ENCODE data around the gene CHST15. TPM values are rescaled to one million over a fixed set of nuclear protein-coding genes. Genes with fewer than 3 reads are reported as not detected.

Gene CHST15
- total and polyA plus RNA-seq, 2 of the 4 experiments (the other 2 are of a cell fraction): 0.14 to 0.18 TPM

- Histone ChIP-seq H3K9ac (ENCODE audit: low read depth, low read length) (no peak overlapping the region), H4K5ac (ENCODE audit: low read depth, low read length) (no peak overlapping the region), H2AK5ac (ENCODE audit: low read depth, low read length) (no peak overlapping the region), H3K79me1 (ENCODE audit: low read depth in 1 of 2, low read length in 2 of 2) (no peaks in the 10 kb centered on the region), H3K23ac (ENCODE audit: low read depth, low read length) (no peak overlapping the region), H2AK9ac (replicated peaks; ENCODE audit: low read depth, low read length, poor library complexity) (no peak overlapping the region), H2AFZ (replicated peaks; ENCODE audit: low read length, poor library complexity) (no peak overlapping the region), H3K9me3 (ENCODE audit: control insufficient read depth, insufficient read depth, low read length) (peaks cover 2% of the 10 kb centered on the region; the same call in 1 of the 2 replicates), H3K27ac (ENCODE audit: insufficient read depth, low read length) (no peak overlapping the region), H3K18ac (ENCODE audit: low read depth, low read length) (no peak overlapping the region), H3K14ac (replicated peaks; ENCODE audit: low read depth, low read length) (no peak overlapping the region), H4K8ac (ENCODE audit: low read depth in 2 of 2, low read length in 2 of 2) (no peak overlapping the region), H3K36me3 (ENCODE audit: control insufficient read depth, insufficient read depth, low read length) (no peaks in the 10 kb centered on the region), H2BK15ac (ENCODE audit: low read depth, low read length) (no peak overlapping the region), H2BK20ac (ENCODE audit: low read depth, low read length) (no peak overlapping the region), H2BK120ac (ENCODE audit: low read depth, low read length) (no peak overlapping the region), H4K91ac (ENCODE audit: insufficient read depth, low read depth, low read length) (no peak overlapping the region), H4K20me1 (ENCODE audit: insufficient read depth, low read length) (no peaks in the 10 kb centered on the region), H3K9me1 (ENCODE audit: insufficient read depth, low read length) (no peaks in the 10 kb centered on the region), H3K56ac (ENCODE audit: extremely low read depth, insufficient read depth, low read length) (no peak overlapping the region), H3K4me3 (ENCODE audit: insufficient read depth, low read depth, low read length) (no peak overlapping the region), H3K4me1 (ENCODE audit: control insufficient read depth, insufficient read depth, low read length) (no peaks in the 10 kb centered on the region), H3K4me2 (ENCODE audit: low read depth, low read length) (no peak overlapping the region), H3K27me3 (ENCODE audit: control insufficient read depth, insufficient read depth, low read length) (peaks cover 2% of the 10 kb centered on the region; the same call in 1 of the 2 replicates), H3K4ac (ENCODE audit: low read depth, low read length) (no peak overlapping the region), H2BK5ac (ENCODE audit: low read depth, low read length, poor library complexity, severe bottlenecking) (no peak overlapping the region)
- no TSS peak for BruUV-seq (replicated peaks)
- ATAC-seq (ENCODE audit: low read depth) (no peak), DNase-seq (no peak)
- 50% methylated on average over 4 of the region's 9 CpGs; no CpG with 5 or more reads in 1 of the 2 experiments for WGBS, 2 experiments (ENCODE audit: extremely low coverage in 2 of 2, insufficient read length in 1 of 2)
- ChIA-PET POLR2A (ENCODE audit: unreplicated experiment) (no interaction called here), CTCF (no interaction called here)
- dilution Hi-C loops (cut with HindIII; ENCODE audit: low sequenced_read_pairs, unreplicated experiment) (no loop called here), intact Hi-C loops (cut with micrococcal nuclease) (no loop called here), in situ Hi-C loops (cut with MboI; ENCODE audit: low sequenced_read_pairs) (no loop called here)
- TF ChIP-seq POLR2A (IDR thresholded peaks at IDR 0.05; ENCODE audit: low read depth, low read length) (no peak), MXI1 (IDR thresholded peaks at IDR 0.05; ENCODE audit: borderline replicate concordance, low read depth, low read length) (no peak), MAFK (IDR thresholded peaks at IDR 0.05; ENCODE audit: low read depth, low read length) (no peak), MAZ (IDR thresholded peaks at IDR 0.05; ENCODE audit: borderline replicate concordance, low read depth, low read length) (no peak), CEBPB (IDR thresholded peaks at IDR 0.05; ENCODE audit: low read depth, low read length) (no peak), ELK1 (IDR thresholded peaks at IDR 0.05; ENCODE audit: borderline replicate concordance, low read depth, low read length) (no peak), SMC3 (IDR thresholded peaks at IDR 0.05; ENCODE audit: low read depth, low read length) (no peak), NFE2L2 (IDR thresholded peaks at IDR 0.05; ENCODE audit: low read depth, low read length) (no peak), CTCF (conservative IDR thresholded peaks at IDR 0.05; ENCODE audit: low read depth, low read length) (no peak), RCOR1 (IDR thresholded peaks at IDR 0.05; ENCODE audit: insufficient replicate concordance, low read length) (no peak), RAD21 (IDR thresholded peaks at IDR 0.05; ENCODE audit: low read length) (no peak), RFX5 (IDR thresholded peaks at IDR 0.05; ENCODE audit: low read depth, low read length) (no peak), USF2 (IDR thresholded peaks at IDR 0.05; ENCODE audit: low read depth, low read length) (no peak), CHD1 (IDR thresholded peaks at IDR 0.05; ENCODE audit: low read depth, low read length) (no peak), BHLHE40 (IDR thresholded peaks at IDR 0.05; ENCODE audit: low read depth, low read length) (no peak), FOS (IDR thresholded peaks at IDR 0.05; ENCODE audit: low read depth, low read length) (no peak)
These were observed 10.7 kb upstream of the CHST15 start for GRCh38 chr10:124104011-124104627.

Measured in IMR-90 (cell line).